GM18505 (cell line): ENCODE results near the gene RTEL1.
A peak's percentile ranks its signal among the peaks of the same experiment; 100 is the strongest.
"Not testable (repeated sequence)": the region's sequence is repeated elsewhere in the genome, so short reads cannot be mapped to it uniquely, and the experiment has no call there.

Experiments used
- ATAC-seq: cut with Tn5 transposase; IDR thresholded peaks from one replicate; pipeline ENCODE4 v1.9.1; 2021; ENCODE audit not compliant: unreplicated experiment
- POLR2A ChIP-seq: IDR thresholded peaks from 4 replicates; pipeline ENCODE4 v1.6.1; 2011; ENCODE audit warnings: borderline replicate concordance; ENCODE audit not compliant: insufficient read depth, insufficient read length; ENCODE audit errors: extremely low read depth

Gene RTEL1

GRCh38 chr20:63657937-63658748 is at the start of gene RTEL1:
TSS of gene RTEL1 (plus strand) at chr20:63658312. CDS start at chr20:63659403, 1,091 bp downstream.
- ATAC-seq = peak; percentile 84

GRCh38 chr20:63610581-63611435 is 47.3 kb upstream of the RTEL1 start:
- no peak for TF ChIP-seq POLR2A
- ATAC-seq = no peak

More at GRCh38 chr20:63657937-63658748, at the start of gene RTEL1:
- peak; percentile 65 for TF ChIP-seq POLR2A

DNA sequence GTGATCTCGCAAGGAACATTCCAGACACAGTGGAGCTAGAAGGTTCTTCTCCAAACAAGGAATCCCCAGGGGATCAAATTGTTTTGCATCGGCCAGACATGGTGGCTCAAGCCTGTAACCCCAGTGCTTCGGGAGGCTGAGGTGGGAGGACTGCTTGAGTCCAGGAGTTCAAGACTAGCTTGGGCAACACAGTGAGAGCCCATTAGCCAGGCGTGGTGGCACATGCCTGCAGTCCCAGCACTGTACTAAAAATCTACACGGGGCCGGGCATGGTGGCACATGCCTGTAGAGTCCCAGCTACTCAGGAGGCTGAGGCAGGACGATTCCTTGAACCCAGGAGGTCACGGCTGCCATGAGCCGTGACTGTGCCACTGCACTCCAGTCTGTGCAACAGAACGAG is 46.5 kb upstream of the RTEL1 start:
- no peak for ATAC-seq
- no peak for TF ChIP-seq POLR2A

- no peak for ATAC-seq
- no peak for TF ChIP-seq POLR2A
Observed at GRCh38 chr20:63612276-63612931, 45.7 kb upstream of the RTEL1 start.

DNA sequence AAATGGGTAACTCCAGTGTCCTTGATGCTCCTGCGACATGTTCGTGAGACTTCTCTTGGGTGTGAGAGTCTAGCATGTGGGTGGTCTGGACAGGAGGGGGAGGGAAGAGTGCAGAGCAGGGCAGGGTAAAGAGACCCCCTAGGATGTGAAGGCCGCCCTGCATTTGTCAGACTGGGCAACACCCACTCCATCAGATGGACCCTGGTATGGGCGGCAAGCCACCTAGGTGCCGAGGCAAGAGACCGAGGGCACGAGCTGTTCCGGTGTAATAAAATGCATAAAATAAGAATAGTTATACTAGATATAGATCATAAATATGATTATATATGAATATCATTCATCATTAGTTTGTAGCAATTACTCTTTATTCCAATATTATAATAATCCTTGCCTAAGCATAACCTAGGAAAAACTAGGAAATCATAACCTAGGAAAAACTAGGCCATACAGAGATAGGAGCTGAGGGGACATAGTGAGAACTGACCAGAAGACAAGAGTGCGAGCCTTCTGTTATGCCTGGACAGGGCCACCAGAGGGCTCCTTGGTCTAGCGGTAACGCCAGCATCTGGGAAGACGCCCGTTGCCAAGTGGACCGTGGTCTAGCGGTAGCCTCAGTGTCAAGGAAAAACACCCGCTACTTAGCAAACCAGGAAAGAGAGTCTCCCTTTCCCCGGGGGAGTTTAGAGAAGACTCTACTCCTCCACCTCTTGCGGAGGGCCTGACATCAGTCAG is 44.1 kb upstream of the RTEL1 start:
- ATAC-seq = not testable (repeated sequence)

GRCh38 chr20:63617092-63617875 is 40.8 kb upstream of the RTEL1 start:
- no peak for TF ChIP-seq POLR2A
- no peak for ATAC-seq

GRCh38 chr20:63617876-63618265 is 40.2 kb upstream of the RTEL1 start:
- no peak for TF ChIP-seq POLR2A
- ATAC-seq = no peak

DNA sequence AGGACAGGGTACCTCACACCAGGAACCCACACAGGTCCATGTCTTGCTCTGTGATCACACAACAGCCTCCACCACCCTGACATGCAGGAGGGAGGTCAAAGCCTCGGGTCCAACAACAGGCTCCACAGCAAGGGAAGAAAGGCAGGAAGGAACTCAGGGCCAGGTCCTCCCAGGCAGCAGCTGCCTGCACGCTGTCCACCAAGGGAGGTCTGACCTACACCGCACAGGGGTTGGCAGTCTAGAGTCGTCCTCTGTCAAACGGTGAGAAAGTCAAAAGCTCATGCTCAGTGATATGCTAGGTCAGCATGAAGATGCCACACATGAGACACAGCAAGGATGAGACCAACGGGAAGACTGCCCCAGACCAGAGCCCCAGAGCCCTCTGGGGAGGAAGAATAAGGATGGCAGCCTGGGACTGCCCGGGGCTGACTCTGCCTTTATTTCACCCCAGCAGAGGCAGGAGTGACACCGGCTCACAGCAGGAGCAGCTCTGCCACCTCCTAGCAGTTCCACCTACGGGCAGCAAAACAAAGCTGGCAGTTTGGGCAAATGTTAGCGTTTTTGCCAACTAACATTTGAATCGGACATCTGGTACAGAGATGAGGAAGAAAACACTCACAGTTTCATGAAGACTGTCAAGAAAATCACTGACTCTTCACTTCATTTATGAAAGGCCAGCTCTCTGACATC is 39.7 kb upstream of the RTEL1 start:
- no peak for TF ChIP-seq POLR2A
- ATAC-seq = no peak

- TF ChIP-seq POLR2A = no peak
- ATAC-seq = no peak
Observed at GRCh38 chr20:63619086-63619485, 39.0 kb upstream of the RTEL1 start.

DNA sequence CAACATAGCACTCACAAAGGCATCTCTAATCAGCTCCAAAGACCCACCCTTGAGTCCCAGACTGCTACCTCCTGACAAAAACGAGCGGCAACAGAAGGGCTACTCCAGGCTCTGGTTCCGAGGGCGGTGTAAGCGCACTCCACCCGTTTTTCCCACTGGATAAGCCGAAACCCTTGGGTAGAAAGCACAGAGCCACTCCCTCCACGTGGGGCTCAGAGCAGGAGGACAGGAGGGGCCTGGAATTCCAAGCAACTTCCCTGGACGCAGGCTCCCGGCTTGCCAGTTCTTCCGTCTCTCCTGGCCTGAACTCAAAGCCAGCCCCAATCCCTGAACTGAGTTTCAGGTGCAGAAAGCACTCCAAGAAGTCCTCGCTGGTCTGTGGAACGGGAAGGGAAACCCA is 38.6 kb upstream of the RTEL1 start:
- no peak for TF ChIP-seq POLR2A
- ATAC-seq = no peak

DNA sequence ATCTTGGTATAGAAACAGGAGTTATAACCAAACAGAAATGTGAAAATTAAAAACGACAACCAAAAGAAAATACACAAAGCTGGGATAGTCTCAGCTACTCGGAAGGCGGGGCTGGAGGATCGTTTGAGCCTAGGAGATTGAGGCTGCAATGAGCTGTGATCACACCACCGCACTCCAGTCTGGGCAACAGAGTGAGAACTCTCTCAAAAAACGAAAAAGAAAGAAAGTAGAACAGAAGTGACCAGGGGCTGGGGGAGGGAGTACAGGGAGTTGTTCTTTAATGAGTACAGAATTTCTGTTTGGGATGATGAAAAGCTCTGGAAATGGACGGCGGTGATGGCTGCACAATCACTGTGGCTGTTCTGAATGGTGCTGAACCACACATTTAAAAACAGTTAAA is 37.1 kb upstream of the RTEL1 start:
- no peak for ATAC-seq
- no peak for TF ChIP-seq POLR2A

GRCh38 chr20:63622096-63622495 is 36.0 kb upstream of the RTEL1 start:
- ATAC-seq = no peak
- TF ChIP-seq POLR2A = no peak
